ENCODE data around the gene C10orf88.
"Not testable (repeated sequence)": the region's sequence is repeated elsewhere in the genome, so short reads cannot be mapped to it uniquely, and the experiment has no call there.

C10orf88 gene

GRCh38 chr10:122957474-122957873, 3.4 kb upstream of the C10orf88 start:
- DNase-seq, result no peak

DNA sequence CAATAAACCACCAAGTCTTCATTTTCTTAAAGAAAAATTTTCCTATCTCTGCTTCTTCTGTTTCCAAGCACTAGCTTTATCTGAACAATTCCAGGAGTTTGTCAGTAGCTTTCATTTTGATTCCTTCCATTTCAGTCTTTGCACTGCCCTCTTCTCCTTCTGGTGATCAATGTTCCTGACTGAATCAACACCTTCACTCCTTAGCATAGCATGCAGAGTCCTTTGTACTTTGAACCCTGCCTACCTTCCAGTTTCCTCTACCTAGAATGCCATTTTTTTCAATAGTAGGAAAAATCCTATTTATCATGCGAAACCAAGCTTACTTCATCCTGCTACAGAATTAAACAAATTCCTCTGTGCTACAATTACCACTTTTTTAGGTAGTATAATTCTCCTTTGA, 1.9 kb upstream of the C10orf88 start:
- DNase-seq, result no peak

GRCh38 chr10:122954731-122955050, 664 bp upstream of the C10orf88 start:
- no peak for DNase-seq

DNA sequence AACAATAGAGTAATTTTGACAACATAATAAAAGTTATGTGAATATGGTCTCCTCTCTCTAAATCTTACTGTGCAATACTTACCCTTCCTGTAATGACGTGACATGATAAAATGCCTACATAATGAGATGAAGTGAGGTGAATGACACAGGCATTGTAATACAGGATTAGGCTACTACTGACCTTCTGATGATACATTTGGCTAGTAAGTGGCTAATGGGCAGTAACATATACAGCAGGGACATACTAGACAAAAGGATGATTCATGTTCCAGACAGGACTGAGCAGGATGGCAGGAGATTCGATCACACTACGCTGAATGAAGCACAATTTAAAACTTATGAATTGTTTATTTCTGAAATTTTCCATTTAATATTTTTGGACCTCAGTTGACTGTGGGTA, 4.7 kb downstream of the C10orf88 start:
- no peak for DNase-seq

GRCh38 chr10:122939856-122940543, 14.0 kb downstream of the C10orf88 start:
- DNase-seq, result no peak

DNA sequence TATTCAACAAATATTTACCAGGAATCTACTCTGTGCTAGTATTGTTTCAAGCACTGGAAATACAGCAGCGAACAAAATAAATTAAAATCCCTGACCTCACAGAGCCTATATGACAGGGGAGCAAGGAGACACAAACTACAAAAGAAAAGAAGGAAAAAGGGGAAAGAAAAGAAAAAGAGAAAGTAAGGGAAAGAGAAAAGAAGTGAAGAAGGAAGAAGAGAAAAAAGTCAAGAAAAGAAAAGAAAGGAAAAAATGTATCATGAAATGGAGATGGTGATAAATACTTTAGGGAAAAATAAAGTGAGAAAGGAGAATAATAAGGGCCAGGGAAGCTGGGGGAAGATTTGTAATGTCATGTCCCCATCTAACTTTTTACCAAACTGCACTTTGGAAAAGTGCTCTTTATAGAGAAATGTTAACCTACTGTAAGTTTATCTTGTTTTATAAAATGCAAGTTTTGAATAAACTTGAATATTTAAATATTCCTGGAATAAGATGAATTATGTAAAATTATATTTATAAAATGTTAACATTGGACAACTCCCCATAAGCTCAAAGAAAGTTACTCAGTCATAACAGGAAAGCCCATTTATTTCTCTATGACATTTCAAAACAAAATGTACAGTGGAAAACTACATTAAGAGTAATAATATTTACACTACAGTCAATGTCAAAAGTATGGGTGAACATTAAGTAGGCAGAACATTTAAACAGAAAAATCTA, 14.7 kb downstream of the C10orf88 start:
- DNase-seq, result no peak

GRCh38 chr10:122931088-122931906, 22.7 kb downstream of the C10orf88 start:
- no peak for DNase-seq

DNA sequence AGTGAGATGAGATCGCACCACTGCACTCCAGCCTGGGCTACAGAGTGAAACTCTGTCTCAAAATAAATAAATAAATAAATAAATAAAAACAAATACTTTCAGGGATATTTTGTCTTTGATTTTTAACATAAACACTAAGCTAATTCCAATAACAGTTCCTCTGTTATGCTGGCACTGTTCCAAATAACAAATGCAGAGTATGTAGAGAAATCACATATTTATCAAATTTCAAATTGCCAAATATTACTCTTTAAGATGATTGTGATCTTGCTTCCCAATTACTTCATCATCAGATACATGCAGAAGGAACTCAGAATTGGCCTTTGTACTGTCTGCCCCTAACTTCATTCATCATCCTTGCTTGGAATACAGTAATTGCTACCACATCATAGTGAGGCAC, 23.9 kb downstream of the C10orf88 start:
- no peak for DNase-seq

DNA sequence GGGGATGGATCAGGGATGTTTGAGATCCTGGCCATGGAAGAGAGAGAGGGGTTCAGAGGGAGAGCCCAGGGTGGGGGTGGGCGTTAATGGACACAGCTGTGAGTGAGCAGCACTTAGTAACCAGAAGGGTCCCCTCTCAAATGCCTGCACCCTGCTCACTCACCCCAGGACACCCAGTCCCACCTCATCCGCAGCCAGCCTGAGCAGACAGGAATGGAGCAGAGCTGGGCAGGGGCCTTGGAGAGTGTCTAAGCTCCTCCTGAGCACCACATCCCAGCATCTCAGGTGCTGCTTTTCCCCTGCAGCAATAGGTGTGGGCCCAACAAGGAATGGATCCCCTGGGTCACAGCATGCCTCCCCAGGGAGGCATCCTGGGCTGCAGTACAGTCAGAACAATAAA, 38.3 kb downstream of the C10orf88 start:
- no peak for DNase-seq

DNA sequence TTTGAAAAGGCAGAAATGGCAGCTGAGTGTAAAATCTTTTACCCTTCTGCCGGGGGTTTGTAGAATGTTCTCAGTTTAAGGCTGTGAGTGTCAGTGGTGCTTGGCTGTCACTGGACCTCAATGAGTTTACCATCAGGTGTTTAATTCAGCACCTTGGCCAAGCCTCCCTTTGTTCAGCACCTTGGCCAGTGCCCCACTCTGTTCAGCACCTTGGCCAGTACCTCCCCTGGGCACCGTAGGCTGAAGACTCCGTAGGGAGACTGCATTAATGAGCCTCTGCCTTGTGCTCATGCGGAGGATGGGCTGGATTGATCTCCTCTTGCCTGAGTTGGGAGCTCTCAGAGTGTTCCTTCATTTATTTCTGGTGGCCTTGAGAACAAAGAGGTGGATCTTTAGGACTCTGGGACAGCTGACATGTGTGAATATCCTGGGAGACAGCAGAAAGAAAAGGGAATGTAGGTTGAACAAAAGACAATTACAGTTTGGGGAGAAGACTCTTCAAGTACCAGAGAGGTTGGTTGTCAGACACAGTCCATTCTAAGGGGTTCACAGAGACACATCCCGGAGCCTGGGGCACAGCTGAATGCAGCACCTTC, 42.0 kb downstream of the C10orf88 start:
- DNase-seq, result peak; percentile 34

DNA sequence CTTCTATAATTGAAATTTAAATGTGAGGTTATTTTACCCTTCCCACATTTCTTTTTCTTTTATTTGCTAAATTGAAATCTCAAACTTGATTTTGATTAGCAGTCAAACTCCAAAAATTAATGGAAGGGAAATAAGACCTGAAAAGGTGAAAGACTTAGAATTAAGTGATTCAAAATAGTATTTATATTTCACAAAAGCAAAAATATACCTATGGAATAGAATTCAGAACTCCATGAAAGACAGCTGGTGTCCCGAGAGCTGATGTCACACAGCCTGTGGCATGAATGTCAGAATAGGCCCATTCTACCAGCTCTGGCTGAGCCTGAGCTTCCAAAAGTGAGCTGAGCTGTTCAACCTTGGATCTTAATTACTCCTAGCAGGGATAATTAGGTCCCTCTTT, 43.7 kb downstream of the C10orf88 start, which contains the start of gene FAM24A:
Gene FAM24A, plus strand, starts transcription at position 301 of the 400 bp plus-strand sequence. CDS start 1,025 bp downstream, outside the sequence.
- no peak for DNase-seq

- DNase-seq, result not testable (repeated sequence)
Observed at GRCh38 chr10:122903861-122904260, 50.2 kb downstream of the C10orf88 start.

- DNase-seq, result no peak
Observed at GRCh38 chr10:122894261-122894944, 59.6 kb downstream of the C10orf88 start.

DNA sequence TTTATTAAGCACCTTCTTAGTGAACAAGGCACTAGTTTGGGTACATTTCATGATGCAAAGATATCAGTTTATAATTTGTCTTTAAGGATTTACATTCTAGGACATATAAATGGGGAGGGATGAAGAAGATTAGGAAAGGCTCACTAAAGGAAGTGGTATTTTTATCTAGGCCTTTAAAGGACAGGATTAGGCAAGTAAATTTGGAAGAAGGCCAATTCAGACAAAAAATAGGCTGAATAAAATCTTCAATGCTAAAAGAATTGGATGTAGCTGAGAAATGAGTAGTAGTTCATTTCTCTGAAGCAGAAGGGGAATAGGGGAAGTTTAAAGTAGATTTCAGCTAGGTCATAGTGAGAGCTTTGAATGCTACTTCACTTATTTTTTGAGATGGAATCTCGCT, 69.9 kb downstream of the C10orf88 start:
- DNase-seq, result no peak

DNA sequence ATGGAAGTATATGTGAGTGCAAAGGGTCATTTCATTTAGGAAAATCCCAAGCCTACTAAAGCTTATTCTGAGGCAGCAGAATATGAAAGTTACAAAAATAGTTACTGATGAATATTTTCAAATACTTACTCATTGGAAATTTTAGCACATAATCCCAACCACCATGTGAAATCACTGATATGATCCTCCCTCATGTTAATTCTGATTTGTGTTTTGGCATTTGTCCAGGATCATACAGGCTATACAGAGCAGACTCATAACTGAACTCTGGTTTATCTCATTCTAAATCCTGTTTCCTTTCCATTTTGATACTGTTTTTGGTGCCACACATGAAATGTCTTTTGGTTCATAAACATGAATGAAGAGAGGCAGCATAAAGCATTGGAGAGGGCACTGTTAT, 71.3 kb downstream of the C10orf88 start:
- DNase-seq, result no peak
